Measurements from ENCODE around the gene SLX9.

SLX9 gene

DNA sequence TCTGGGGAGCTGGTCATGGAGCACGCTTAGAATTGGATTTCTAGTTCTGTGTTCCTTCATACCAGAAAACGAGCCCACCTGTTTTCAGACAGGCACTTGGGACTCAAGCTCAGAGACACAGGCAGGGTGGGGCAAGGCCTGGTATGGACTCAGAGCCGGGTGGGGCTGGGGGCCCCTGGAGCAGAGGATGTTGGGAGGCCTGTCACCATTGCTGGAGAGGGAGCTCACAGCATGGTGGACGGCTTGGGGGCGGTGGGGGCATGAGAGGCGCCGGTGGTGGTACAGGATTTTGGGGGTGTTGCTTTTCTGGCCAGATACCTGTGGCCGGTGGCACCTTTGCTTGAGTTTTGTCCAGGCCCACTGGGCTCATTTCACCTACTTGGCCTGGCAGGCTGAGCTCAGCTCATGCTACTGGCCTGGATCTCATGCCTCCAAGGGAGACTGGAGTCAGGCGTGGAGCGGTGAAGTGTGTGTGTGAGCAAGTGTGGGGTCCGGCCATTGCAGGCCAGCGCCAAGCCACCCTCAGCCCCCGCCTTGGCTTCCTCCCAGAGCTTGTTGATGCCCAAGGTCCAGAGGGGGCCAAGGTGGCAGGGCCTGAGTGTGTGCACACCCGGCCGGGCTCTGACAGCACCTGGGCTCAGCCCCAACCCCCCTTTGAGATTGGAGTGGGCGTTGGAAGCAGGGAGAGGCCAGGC is 8.7 kb downstream of the SLX9 start:
- DNase-seq = no peak

- DNase-seq = no peak
These were observed 9.4 kb downstream of the SLX9 start for GRCh38 chr21:44949161-44949778.

GRCh38 chr21:44949779-44950198 is 10.0 kb downstream of the SLX9 start:
- DNase-seq = peak; percentile 64

- DNase-seq = no peak
These were observed 10.5 kb downstream of the SLX9 start for GRCh38 chr21:44950351-44950750.

DNA sequence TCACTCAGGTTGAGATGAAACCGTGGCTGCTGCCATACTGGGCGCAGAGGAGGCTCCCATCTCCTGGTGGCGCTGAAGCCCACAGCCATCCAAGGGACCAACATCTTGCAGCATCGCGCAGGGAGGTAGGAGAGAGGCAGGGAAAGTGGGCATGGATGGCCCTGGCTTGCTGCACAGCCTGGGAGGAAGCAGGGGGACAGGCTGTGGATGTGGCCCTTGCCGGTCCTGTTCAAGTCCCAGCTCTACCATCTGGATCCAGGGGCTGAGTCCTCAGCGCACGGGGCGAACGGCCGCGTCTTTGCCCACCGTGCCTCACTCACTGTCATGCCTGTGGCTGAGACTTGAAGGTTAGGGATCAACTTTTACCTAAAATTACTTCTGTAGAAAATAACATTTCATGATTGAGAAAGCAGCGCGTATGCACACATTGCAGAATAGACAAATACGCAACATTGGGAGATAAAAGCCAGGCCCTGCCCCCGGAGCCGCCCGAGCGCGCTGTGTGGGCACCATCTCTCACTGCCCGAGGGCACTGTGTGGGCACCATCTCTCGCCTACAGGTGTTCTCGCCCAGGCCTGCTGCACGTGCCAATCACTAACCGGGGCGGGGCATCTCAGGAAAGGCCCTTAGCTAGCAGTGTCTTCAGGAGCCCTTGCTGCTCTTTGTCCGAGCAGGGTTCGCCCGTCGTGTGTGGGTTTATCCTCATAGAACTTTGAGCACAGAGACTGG is 11.5 kb downstream of the SLX9 start:
- DNase-seq = no peak

DNA sequence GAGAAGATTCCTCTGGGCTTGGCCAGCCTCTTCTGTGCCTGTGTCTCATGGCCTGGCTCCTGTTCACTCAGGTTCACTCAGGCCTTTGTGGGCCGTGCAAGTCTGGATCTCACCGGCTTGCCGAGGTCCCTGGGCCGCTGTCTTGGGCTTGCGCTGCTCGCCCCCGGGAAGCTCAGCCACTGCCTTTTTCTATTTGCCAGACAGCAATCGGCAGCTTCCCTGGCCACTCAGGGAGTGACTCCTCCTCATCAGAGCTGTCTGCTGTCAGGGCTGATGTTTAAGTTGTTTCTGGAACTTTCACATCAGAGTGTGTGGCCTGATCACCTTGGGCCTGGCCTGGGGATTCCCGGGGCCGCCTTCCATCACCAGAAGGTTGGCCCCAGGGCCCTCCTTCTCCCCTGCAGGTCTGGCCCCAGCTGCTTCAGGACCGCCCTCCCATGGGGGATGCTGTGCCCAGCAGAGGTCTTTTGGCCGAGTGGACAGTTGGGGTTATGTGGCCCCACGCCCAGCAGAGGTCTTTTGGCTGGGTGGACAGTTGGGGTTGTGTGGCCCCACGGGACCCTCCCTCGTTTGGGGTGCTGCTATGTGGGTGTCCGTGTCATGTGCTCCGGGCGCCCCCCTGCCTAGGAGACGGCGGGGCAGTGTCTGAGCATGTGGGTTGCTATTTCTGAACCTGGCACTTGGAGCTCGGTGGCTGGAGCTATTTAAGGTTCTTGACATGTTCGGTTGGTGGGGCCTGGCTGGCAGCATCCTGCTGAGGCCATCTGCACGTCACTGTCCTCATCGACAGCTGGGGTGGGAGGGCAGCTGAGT is 12.5 kb downstream of the SLX9 start:
- no peak for DNase-seq

- DNase-seq = no peak
These were observed 13.2 kb downstream of the SLX9 start for GRCh38 chr21:44952929-44953627.

GRCh38 chr21:44953628-44954021 is 13.8 kb downstream of the SLX9 start:
- no peak for DNase-seq

DNA sequence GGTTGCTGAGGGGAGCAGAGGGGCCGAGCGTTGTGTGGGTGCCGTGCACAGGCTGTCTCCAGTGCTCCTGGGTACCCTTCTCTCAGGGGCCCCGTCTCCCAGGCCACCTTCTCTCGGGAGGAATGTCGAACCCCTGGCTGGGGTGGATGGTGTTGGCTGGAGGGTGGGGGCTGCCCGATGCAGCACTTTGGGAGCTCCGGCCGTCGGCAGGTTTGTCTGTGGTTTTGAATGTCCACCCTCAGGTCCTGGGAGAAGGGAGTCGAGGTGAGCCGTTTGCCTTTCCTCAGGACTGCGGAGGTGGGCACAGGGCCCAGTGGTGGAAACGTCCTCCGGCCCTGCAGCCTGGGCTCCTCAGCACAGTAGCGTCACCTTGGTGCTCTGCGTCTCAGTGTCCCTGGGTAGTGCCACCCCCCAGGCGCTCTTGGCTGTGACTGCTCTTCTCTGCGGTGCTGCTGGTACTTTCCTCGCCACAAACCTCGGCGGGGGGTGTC is 14.5 kb downstream of the SLX9 start:
- no peak for DNase-seq

GRCh38 chr21:44955141-44955797 is 15.4 kb downstream of the SLX9 start:
- no peak for DNase-seq

DNA sequence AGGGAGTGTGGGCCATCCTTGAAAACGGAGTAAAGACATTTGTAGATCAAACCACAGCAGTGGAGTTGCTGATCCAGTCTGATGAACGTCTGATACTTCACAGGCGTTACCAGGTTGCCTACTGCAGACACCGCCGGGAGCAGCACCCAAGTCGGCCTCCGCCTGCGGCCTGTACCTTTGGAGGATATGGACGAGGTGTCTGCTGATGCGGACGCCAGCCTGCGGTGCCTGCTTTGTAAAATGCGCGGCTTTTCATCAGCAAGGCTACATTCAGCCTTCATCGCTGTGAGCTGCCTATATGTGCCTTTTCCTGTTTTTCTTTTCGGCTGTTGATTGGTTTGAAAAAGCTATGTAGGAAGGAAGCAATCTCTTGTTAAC is 16.0 kb downstream of the SLX9 start:
- DNase-seq = no peak

GRCh38 chr21:44956356-44957046 is 16.7 kb downstream of the SLX9 start:
- DNase-seq = no peak

- no peak for DNase-seq
These were observed 17.4 kb downstream of the SLX9 start for GRCh38 chr21:44957047-44957831.

DNA sequence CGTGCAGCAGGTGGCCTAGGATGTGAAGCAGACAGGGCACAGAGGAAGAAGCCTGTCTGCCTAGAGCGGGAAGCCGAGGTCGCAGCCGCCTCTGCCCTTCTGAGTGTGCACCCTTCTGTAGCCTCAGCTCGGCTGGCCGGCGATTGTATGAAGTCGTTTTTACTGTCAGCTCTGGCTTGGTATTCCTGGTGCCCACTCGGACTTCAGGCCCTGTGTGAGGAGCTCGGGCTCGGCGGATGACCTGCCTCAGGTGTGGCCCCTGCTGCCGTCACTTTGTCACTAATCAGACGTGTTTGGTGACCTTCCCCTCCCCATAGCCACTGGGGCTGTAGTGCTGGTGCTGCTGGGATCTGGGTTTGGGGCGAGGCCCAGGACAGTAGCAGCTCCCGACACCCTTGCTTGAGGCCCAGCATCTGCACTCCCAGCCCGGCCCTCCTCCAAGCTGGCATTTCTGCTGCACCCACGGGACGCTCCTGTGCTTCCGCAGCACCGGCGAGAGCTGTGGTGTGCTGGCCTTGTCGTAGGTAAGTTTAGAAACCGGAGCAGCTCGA is 18.1 kb downstream of the SLX9 start:
- DNase-seq = no peak

- no peak for DNase-seq
These were observed 18.8 kb downstream of the SLX9 start for GRCh38 chr21:44958471-44959191.

DNA sequence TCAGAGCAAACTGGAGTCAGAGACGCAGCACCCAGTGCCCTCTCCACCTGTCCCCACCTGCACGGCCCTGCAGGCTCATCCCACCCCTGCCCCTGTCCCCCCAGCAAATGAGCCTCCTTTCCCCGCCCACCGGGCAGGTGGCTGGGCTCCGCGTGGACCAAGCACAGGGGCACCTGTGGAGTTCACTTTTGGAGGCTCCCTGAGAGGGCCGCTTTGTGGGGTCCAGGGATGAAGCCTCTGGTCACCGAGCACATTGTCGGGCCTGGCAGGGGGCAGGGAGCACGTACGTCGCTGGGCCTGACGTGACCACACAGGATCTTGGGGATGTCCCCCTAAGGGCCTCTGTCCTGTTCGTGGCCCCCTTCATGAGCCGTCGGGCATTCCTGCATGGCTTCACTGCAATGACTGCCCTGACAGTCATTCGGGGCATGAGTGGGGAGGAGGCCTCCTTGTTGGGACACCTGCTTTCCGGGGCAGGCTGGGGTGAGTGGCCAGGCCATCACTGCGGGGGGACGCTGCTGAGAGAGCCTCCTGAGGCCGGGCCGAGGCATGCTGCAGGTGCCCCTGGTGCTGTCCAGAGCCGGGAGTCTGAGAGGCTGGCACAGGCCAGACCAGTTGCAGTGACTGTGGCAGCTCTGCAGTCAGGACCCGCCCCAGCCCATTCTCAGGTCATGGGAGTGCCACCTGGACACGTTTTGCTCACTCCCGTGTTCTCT is 19.7 kb downstream of the SLX9 start:
- no peak for DNase-seq

- DNase-seq = no peak
These were observed 20.6 kb downstream of the SLX9 start for GRCh38 chr21:44960141-44961092.

Data from stimulated activated naive CD4-positive, alpha-beta T cell treated with Interleukin-2 at 50 U/mL for 16 hours (primary cell).